RWPE2 (cell line): ENCODE measurements around the gene RNF208.

Experiments
- ATAC-seq: fragments of 200-7000 bp; cut with Tn5 transposase; 3 replicates; pipeline ENCODE4 v1.9.1; 2021; ENCODE audit warnings: low read depth
- DNase-seq: peaks from one replicate; pipeline ENCODE4 v3.0.0-alpha.2; 2020; ENCODE audit warnings: low spot score
- H3K27ac ChIP-seq: fragments of 450-650 bp; 2 replicates; pipeline ENCODE4 v1.5.1; 2017; ENCODE audit warnings: mild to moderate bottlenecking; ENCODE audit not compliant: poor library complexity, severe bottlenecking
- H3K27me3 ChIP-seq: fragments of 250-450 bp; sonication (Bioruptor Pico); 2 replicates; pipeline ENCODE4 v1.5.1; 2021; ENCODE audit warnings: mild to moderate bottlenecking, moderate library complexity; ENCODE audit not compliant: insufficient read depth, poor library complexity, severe bottlenecking
- H3K36me3 ChIP-seq: fragments of 250-450 bp; sonication (Bioruptor Pico); 2 replicates; pipeline ENCODE4 v1.5.1; 2020; ENCODE audit warnings: low read depth, mild to moderate bottlenecking, moderate library complexity
- H3K4me1 ChIP-seq: fragments of 250-450 bp; sonication (Bioruptor Pico); 2 replicates; pipeline ENCODE4 v1.5.1; 2021; ENCODE audit warnings: mild to moderate bottlenecking, moderate library complexity; ENCODE audit not compliant: insufficient read depth, poor library complexity, severe bottlenecking
- H3K4me3 ChIP-seq: fragments of 250-450 bp; sonication (Bioruptor Pico); 2 replicates; pipeline ENCODE4 v1.5.1; 2021; ENCODE audit warnings: mild to moderate bottlenecking, moderate library complexity; ENCODE audit not compliant: severe bottlenecking
- H3K9me3 ChIP-seq: fragments of 250-450 bp; sonication (Bioruptor Pico); 2 replicates; pipeline ENCODE4 v1.5.1; 2021; ENCODE audit warnings: mild to moderate bottlenecking, moderate library complexity; ENCODE audit not compliant: severe bottlenecking
- TF ChIP-seq, protein P1 (sequence below): fragments of 450-650 bp; IDR thresholded peaks from one replicate; pipeline ENCODE4 v1.5.1; 2017; ENCODE audit warnings: mild to moderate bottlenecking, moderate library complexity; ENCODE audit not compliant: poor library complexity, severe bottlenecking

RNF208 gene

DNA sequence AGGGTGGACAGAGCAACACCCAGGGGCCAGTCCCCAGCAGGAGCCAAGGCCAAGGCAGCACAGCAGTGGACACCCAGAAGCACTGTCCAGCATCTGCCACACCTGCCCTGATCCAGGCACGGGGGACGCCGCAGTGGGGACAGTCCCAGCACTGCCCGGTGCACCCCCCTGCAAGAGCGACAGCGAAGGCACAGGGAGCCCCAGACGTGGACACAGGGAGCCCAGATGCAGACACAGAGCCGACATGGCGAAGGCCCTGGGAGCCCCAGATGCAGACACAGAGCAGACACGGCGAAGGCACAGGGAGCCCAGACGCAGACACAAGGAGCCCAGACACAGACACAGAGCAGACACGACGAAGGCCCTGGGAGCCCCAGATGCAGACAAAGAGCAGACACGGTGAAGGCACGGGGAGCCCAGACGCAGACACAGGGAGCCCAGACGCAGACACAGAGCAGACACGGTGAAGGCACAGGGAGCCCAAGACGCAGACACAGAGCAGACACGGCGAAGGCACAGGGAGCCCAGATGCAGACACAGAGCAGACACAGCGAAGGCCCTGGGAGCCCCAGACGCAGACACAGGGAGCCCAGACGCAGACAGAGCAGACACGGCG lies 38.0 kb downstream of the RNF208 start:
- no peak overlapping the region for H3K4me3 ChIP-seq
- H3K9me3 ChIP-seq = no peaks in the 10 kb centered on the region
- no peaks in the 10 kb centered on the region for H3K27me3 ChIP-seq
- no peak for DNase-seq
- H3K36me3 ChIP-seq = peaks cover 33% of the 10 kb centered on the region
- peaks cover 5% of the 10 kb centered on the region for H3K4me1 ChIP-seq
- no peak overlapping the region for H3K27ac ChIP-seq
- TF ChIP-seq, protein P1, sequence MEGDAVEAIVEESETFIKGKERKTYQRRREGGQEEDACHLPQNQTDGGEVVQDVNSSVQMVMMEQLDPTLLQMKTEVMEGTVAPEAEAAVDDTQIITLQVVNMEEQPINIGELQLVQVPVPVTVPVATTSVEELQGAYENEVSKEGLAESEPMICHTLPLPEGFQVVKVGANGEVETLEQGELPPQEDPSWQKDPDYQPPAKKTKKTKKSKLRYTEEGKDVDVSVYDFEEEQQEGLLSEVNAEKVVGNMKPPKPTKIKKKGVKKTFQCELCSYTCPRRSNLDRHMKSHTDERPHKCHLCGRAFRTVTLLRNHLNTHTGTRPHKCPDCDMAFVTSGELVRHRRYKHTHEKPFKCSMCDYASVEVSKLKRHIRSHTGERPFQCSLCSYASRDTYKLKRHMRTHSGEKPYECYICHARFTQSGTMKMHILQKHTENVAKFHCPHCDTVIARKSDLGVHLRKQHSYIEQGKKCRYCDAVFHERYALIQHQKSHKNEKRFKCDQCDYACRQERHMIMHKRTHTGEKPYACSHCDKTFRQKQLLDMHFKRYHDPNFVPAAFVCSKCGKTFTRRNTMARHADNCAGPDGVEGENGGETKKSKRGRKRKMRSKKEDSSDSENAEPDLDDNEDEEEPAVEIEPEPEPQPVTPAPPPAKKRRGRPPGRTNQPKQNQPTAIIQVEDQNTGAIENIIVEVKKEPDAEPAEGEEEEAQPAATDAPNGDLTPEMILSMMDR = no peak
- no peak for ATAC-seq

DNA sequence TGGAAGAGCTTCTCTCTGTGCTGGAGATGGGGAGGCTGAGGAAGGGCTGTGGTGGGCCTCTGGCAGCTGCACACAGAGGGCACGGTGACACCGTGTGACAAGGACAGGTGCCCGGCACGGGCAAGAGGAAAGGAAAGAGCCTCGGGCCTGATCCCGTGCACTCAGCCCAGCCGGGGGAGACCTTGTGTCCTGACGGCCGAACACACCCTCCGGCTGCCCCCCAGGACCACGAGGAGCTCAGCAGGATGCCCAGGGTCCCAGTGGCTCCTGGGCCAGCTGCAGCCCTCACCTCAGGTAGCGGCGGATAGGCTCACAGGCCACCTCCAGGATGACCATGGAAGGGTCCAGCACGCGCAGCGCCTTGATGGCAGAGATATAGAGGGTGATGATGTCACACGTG lies 39.2 kb downstream of the RNF208 start:
- no peak overlapping the region for H3K4me3 ChIP-seq
- no peaks in the 10 kb centered on the region for H3K9me3 ChIP-seq
- H3K4me1 ChIP-seq = peaks cover 5% of the 10 kb centered on the region
- no peaks in the 10 kb centered on the region for H3K27me3 ChIP-seq
- H3K27ac ChIP-seq = no peak overlapping the region
- TF ChIP-seq, protein P1 = no peak
- ATAC-seq (no peak), DNase-seq (no peak)
- H3K36me3 ChIP-seq = peaks cover 33% of the 10 kb centered on the region

DNA sequence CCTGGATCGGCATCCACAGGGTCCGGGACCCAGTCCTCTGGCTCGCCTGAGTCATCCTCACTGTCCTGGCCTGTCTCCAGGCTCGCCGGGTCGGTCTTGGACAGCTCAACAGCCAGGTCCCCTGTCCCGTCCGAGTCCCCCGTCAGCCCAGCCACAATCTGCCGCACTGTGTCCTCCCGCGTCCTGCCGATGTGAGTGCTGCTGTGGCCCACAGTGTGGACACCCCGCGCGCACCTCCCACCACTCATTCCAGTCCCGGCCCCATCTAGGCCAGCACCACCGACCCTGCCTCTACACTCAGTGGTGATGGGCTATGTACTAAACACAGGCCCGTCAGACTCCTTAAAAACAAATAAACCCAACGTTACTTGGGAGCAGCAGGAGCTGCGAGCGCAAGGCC lies 40.4 kb downstream of the RNF208 start:
- H3K9me3 ChIP-seq = no peaks in the 10 kb centered on the region
- TF ChIP-seq, protein P1 = no peak
- H3K4me3 ChIP-seq = no peak overlapping the region
- H3K27me3 ChIP-seq = no peaks in the 10 kb centered on the region
- DNase-seq (no peak), ATAC-seq (no peak)
- peaks cover 24% of the 10 kb centered on the region for H3K36me3 ChIP-seq
- H3K4me1 ChIP-seq = no peaks in the 10 kb centered on the region
- H3K27ac ChIP-seq = no peak overlapping the region

GRCh38 chr9:137180491-137180890 lies 41.5 kb downstream of the RNF208 start:
- H3K9me3 ChIP-seq = no peaks in the 10 kb centered on the region
- TF ChIP-seq, protein P1 = no peak
- H3K4me3 ChIP-seq = no peak overlapping the region
- H3K36me3 ChIP-seq = peaks cover 24% of the 10 kb centered on the region
- no peaks in the 10 kb centered on the region for H3K27me3 ChIP-seq
- DNase-seq = no peak
- no peaks in the 10 kb centered on the region for H3K4me1 ChIP-seq
- no peak overlapping the region for H3K27ac ChIP-seq
- no peak for ATAC-seq

GRCh38 chr9:137179761-137180160 lies 42.3 kb downstream of the RNF208 start:
- DNase-seq = no peak
- Histone ChIP-seq H3K36me3 (peaks cover 24% of the 10 kb centered on the region), H3K4me3 (no peak overlapping the region), H3K9me3 (no peaks in the 10 kb centered on the region), H3K27me3 (peaks cover 6% of the 10 kb centered on the region), H3K27ac (no peak overlapping the region), H3K4me1 (no peaks in the 10 kb centered on the region)
- no peak for ATAC-seq
- TF ChIP-seq, protein P1 = no peak
